Stimulated activated CD4-positive, alpha-beta T cell treated with anti-CD3 and anti-CD28 coated beads, Interleukin-12 subunit alpha, Interleukin-12 subunit beta, amount 100 ng/mL, for 24 hours (primary cell): ENCODE results near the gene NEUROG2.
"Not testable (repeated sequence)": the region's sequence is repeated elsewhere in the genome, so short reads cannot be mapped to it uniquely, and the experiment has no call there.

Source experiments
- DNase-seq, 2 experiments: peaks; one replicate each; pipeline ENCODE4 v3.0.0-alpha.2; 2020; ENCODE audit warnings: low read depth in 2 of 2

NEUROG2 gene

GRCh38 chr4:112516066-112516470 is at the start of gene NEUROG2:
TSS of gene NEUROG2 (minus strand) at chr4:112516180. CDS start at chr4:112515475, 705 bp downstream.
- no peak for DNase-seq

DNA sequence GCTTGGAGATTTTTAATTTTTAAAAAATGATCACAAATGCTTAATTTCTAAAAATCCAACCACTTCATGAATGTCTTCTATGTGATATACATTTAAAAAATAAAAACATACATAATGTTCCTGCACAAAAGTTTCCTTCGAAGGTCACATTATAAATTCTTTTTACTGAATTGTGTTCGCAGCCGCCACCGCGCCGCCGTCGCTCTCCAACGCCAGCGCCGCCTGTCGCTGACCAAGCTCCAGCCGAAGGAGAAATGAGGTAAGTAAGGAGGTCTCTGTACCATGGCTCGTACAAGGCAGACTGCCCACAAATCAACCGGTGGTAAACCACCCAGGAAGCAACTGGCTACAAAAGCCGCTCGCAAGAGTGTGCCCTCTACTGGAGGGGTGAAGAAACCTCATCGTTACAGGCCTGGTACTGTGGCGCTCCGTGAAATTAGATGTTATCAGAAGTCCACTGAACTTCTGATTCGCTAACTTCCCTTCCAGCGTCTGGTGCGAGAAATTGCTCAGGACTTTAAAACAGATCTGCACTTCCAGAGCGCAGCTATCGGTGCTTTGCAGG is 48.8 kb upstream of the NEUROG2 start:
- no peak for DNase-seq

GRCh38 chr4:112563431-112564200 is 47.6 kb upstream of the NEUROG2 start:
- DNase-seq, result no peak

GRCh38 chr4:112562254-112562879 is 46.4 kb upstream of the NEUROG2 start:
- DNase-seq, result no peak

DNA sequence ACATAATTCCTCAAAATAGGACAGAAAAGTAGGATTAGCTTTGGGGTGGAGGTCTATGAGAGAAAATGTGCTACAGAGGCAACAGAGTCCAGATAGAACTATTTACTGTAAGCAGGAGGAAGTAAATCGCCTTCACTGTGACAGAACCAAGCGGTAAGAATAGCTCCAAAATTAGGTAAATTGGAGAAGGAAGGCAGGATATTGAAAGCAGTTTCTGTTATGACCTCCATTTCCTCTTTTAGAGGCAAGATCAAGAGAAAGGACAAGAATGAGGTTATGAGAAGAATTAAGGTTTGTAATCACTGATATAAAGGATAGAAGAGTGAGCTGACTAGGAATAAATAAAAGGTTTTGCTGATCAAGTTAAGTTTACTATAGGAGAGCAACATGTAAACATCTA is 44.1 kb upstream of the NEUROG2 start:
- DNase-seq, result no peak

- no peak for DNase-seq
These were observed 43.1 kb upstream of the NEUROG2 start for GRCh38 chr4:112559053-112559452.

DNA sequence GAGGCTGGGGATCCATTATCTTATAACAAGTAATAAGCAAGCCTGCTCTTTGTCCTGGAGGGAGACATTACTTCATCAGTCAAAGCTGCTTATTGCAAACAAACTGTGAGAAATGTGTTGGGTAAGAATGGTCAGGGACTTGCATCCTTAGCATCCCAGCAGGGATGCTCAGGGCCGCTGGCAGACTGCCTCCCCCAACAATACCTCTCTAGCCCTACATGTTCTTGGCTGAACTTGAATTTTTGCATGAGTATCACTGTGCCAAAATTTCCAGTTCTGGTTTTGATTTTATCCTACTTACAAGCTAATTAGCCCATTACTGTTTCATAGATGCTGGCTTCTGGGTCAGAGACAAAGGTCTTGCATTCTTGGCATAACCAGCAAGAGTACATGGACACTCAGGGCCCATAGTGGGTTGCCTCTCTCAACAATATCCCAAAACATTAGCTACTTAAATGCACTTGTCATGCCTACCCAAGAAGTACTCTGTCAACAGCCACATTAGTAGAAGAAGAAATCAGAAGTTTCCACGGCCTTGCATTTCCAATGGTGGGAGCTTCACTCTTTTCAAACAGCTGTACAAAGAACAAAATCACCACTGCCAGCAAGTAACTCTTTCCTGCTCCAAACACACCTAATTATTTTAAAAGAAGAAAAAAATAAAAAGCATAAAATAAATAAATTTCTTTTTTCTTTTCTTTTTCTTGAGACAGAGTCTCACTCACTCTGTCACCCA is 41.9 kb upstream of the NEUROG2 start:
- no peak for DNase-seq

DNA sequence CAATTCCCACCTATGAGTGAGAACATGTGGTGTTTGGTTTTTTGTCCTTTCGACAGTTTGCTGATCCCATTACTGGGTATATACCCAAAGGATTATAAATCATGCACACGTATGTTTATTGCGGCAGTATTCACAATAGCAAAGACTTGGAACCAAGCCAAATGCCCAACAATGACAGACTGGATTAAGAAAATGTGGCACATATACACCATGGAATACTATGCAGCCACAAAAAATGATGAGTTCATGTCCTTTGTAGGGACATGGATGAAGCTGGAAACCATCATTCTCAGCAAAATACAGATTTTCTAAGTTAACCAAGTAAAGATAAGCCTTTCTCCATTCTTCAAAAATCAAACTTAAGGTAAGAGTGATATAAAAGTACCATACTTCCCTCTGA is 38.3 kb upstream of the NEUROG2 start:
- DNase-seq, result not testable (repeated sequence)

DNA sequence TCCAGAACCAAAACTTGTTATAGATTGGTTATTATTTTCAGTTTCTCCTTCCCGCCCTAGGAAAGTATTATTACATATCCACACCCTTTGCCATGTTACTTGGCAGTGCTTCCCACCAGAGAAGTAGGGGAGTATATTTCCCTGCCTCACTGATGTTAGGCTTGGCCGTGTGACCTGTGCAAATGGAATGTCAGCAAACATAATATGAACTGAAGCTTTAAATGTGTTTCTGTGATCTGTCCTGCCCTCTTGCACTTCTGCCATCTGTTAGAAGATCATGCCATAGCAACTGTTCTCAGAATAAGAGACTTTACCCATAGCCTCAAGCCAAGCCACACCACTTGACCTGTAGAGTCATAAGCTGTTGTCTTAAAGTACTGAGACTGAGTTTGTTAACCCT is 36.7 kb upstream of the NEUROG2 start:
- DNase-seq, result no peak

DNA sequence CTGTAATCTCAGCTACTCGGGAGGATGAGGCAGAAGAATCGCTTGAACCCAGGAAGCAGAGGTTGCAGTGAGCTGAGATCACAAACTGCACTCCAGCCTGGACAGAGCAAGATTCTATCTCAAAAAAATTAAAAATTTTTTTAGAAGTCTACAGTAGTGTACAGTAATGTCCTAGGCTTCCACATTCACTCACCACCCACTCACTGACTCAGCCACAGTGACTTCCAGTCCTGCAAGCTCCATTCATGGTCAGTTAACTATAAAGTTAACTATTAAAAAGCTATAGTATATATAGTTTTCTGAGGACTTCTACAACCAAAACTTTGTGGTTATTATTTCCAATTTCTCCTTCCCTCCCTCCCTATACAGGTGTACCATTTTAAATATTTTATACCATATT is 34.7 kb upstream of the NEUROG2 start:
- DNase-seq, result no peak

GRCh38 chr4:112546476-112546875 is 30.5 kb upstream of the NEUROG2 start:
- DNase-seq, result no peak

- DNase-seq, result no peak
These were observed 29.4 kb upstream of the NEUROG2 start for GRCh38 chr4:112545346-112545745.

GRCh38 chr4:112540695-112541094 is 24.7 kb upstream of the NEUROG2 start:
- no peak for DNase-seq

- DNase-seq, result no peak
These were observed 20.1 kb upstream of the NEUROG2 start for GRCh38 chr4:112536123-112536522.

DNA sequence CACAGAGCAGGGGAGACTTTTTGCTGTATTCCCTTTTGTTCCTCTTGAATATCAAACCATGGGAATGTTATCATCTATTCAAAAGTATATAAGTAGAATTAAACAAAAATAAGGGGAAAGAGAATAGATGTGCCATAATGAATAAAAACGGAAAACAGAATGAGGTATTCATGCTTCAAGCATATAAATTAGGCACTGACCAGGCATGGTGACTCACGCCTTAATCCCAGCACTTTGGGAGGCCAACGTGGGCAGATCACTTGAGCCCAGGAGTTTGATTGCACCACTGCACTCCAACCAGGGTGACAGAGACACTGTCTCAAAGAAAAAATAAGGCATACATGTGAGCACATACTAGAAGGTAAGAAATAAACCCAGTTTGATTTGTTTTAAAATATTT is 16.3 kb upstream of the NEUROG2 start:
- DNase-seq, result no peak

GRCh38 chr4:112531146-112531545 is 15.2 kb upstream of the NEUROG2 start:
- DNase-seq, result no peak

- DNase-seq, result no peak
These were observed 10.1 kb upstream of the NEUROG2 start for GRCh38 chr4:112526061-112526460.

GRCh38 chr4:112523764-112524505 is 8.0 kb upstream of the NEUROG2 start:
- peak; percentile 48 to 76 for DNase-seq

- no peak for DNase-seq
These were observed 7.2 kb upstream of the NEUROG2 start for GRCh38 chr4:112523008-112523721.

DNA sequence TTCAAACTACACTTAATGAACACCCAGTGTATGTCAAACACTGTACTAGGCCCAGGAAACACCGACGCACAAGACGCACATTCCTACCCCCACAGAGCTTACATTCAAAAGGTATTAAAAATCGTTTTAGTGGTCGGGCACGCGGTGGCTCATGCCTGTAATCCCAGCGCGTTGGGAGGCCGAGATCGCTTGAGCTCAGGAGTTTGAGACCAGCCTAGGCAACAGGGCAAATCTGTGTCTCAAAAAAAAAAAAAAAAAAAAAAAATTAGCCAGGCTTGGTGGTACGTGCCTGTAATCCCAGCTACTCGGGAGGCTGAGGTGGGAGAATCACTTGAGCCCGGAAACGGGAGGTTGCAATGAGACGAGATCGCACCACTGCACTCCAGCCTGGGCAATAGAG is 6.5 kb upstream of the NEUROG2 start:
- not testable (repeated sequence) for DNase-seq
